A549 treated with dexamethasone at 1 μM for 4 hours (cell line): ENCODE results near the gene EYA3. TPM values are rescaled to one million over a fixed set of nuclear protein-coding genes. Genes with fewer than 3 reads are reported as not detected.

Source experiments
- total RNA-seq: library from RNA; stranded (reverse); fragments of 200-300 nt; extraction: Qiagen RNA extraction; gene quantifications from 5 replicates; pipeline ENCODE4 v1.2.3, GENCODE V29; 2022

EYA3 gene
- 5.5 to 7.4 TPM (median 6.3 TPM) in 5 replicates for total RNA-seq

DNA sequence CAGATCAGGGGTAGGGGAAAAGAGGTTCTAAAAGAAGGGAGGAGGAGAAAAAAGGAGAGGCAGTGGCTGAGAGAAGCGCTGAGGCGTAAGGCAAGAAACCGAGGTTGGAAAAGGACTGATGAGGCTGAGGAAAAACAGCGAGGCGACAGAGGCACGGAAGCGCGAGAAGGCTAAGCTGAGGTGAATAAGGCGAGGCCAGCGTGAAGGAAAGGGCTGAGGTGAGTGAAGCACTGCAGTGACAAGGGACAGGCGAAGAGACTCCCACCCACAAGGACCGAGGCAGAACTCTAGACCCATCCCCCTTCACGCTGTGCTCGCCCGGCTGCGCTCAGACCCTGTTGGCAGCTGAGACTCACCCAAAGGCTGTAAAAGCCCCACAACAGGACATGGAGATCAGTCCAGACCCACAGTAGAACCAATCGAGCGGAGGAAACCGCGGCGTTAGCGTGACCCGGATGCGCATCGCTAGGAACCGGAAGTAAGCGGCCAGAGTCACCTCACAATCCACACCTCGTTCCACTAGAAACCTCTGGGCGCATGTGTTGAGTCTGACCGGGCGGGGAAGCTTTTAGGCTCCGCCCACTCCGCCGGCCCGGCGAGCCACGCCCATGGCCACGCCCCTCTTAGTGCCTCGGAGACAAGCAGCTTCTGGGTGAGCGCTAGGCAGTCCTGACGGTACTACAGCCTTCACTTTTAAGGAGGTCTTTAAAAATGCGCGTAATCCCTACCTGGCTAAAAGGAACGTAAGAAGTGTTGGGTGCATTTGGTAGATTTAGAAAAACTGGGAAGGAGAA is at the start of gene EYA3:
Gene EYA3 (minus strand): TSS at position 443 of the 794 bp plus-strand sequence. CDS start 30,584 bp downstream, outside the sequence.

GRCh38 chr1:27959792-27960603 is 128.4 kb downstream of the EYA3 start, which contains the start of gene XKR8:
Gene XKR8, plus strand, starts transcription at chr1:27959973. Its CDS starts 97 bp downstream, at chr1:27960070.

DNA sequence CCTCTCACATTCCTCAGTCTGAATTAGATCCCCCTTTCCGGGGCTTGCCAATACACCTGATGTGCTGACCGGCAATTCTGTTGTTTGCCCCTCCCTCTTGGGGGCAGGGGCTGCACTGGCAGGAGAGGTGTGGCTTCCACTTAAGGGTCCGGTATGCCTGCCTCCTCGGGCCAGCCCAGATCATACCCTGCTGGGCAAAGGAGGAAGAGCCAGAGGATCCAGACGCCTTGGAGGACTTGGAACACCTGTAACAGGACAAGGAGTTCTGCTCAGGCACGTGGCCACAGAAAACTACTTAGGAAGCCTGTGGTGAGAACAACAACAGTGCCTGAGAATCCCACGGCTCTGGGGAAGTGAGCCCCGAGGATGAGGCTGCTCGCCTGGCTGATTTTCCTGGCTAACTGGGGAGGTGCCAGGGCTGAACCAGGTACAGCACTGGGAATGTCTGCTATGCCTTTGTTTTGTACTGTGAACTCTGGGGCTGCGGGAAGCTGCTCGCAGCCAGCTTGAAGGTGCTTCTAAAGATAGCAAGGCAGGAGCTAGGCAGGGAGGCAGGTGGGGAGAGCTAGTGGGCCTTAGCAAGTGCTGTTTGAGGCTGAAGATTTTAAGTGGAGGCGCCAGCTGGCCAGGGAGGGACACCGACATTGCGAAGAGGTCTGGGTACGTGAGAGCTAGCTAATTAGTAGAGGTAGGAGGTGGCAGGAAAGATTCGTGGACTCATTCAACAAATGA is 153.4 kb downstream of the EYA3 start, which contains the start of gene SMPDL3B:
Gene SMPDL3B (plus strand): TSS at position 183 of the 732 bp plus-strand sequence. CDS start 184 bp downstream, at position 367.

Other genes starting within 250 kb of the EYA3 start
- gene THEMIS2, start 216.1 kb downstream of the EYA3 start, total RNA-seq: 0.49 to 0.98 TPM (median 0.72 TPM) in 5 replicates
- 34.0 to 38.9 TPM (median 36.3 TPM) in 5 replicates for gene RPA2, start 174.0 kb downstream of the EYA3 start, total RNA-seq
- 1.4 to 1.9 TPM (median 1.5 TPM) in 5 replicates for gene SMPDL3B, start 153.6 kb downstream of the EYA3 start, total RNA-seq
- gene XKR8, start 128.6 kb downstream of the EYA3 start, total RNA-seq: 4.4 to 6.4 TPM (median 5.5 TPM) in 5 replicates
- gene PTAFR, start 88.1 kb upstream of the EYA3 start, total RNA-seq: 0.09 to 0.24 TPM (median 0.09 TPM) in 5 replicates
- 67.4 to 77.3 TPM (median 72.2 TPM) in 5 replicates for gene DNAJC8, start 144.4 kb upstream of the EYA3 start, total RNA-seq
- gene ATP5IF1, start 147.5 kb upstream of the EYA3 start, total RNA-seq: 147 to 173 TPM (median 154 TPM) in 5 replicates
- 6.0 to 9.8 TPM (median 7.3 TPM) in 5 replicates for gene SESN2, start 170.9 kb upstream of the EYA3 start, total RNA-seq
- gene MED18, start 240.4 kb upstream of the EYA3 start, total RNA-seq: 13.3 to 17.8 TPM (median 16.6 TPM) in 5 replicates